ENCODE measurements around the gene GLG1. TPM values are rescaled to one million over a fixed set of nuclear protein-coding genes. Genes with fewer than 3 reads are reported as not detected.

Gene GLG1
- total RNA-seq, 3 donors from 2014 or later (not counting 1 experiment from before 2014, with no cell fraction given): 184 to 225 (median 188) TPM

DNA sequence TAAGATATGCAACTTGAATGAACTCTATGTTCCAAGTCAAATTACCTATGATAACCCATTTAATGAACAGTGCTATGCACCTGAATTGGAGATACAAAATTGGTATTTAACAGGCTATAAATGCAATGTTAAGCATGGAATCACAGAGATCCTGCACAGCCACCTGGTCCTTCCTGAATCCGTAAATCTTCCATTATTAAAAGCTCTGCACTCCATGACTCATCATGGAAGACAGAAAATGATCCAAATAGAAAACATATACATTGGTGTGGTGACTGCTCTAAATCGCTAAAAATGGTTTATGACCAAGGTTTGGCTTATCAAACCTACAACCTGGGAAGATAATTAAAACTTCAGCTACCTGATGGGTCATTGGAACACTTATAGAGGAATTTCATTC lies 45.3 kb downstream of the GLG1 start:
- H3K4me1 Mint-ChIP-seq: peaks cover 76 to 77% of the 10 kb centered on the region in 2 donors
- H3K4me3 Mint-ChIP-seq: no peak overlapping the region
- DNase-seq (no peak), ATAC-seq (no peak)
- intact Hi-C loops (cut with micrococcal nuclease): loop anchor here (10.0 kb wide), 1 partner anchor 47 kb away; no protein-coding TSS in a partner anchor
- no peak overlapping the region for H3K4me3 ChIP-seq (ENCODE audit: low read length)
- H3K9me3 Mint-ChIP-seq: no peaks in the 10 kb centered on the region
- H3K27ac Mint-ChIP-seq: peak overlapping the region in 1 of 2 donors; percentile 14
- H3K27me3 ChIP-seq (ENCODE audit: control insufficient read depth, insufficient read depth, low read length): no peaks in the 10 kb centered on the region
- no peaks in the 10 kb centered on the region for H3K27me3 Mint-ChIP-seq (ENCODE audit: low read depth in 2 of 2)
- 100% methylated on average over 2 of the region's 2 CpGs for WGBS (ENCODE audit: insufficient coverage)
- H3K36me3 Mint-ChIP-seq: no peaks in the 10 kb centered on the region
- no peaks in the 10 kb centered on the region for H3K9me3 ChIP-seq (ENCODE audit: control insufficient read depth, insufficient read depth, low read length)
- H3K4me1 ChIP-seq (ENCODE audit: control insufficient read depth, insufficient read depth, low read length): peaks cover 21% of the 10 kb centered on the region
- no peaks in the 10 kb centered on the region for H3K36me3 ChIP-seq (ENCODE audit: control insufficient read depth, insufficient read depth, low read length)
- H3K27ac ChIP-seq (ENCODE audit: low read length): no peak overlapping the region
- TF ChIP-seq, protein P1, sequence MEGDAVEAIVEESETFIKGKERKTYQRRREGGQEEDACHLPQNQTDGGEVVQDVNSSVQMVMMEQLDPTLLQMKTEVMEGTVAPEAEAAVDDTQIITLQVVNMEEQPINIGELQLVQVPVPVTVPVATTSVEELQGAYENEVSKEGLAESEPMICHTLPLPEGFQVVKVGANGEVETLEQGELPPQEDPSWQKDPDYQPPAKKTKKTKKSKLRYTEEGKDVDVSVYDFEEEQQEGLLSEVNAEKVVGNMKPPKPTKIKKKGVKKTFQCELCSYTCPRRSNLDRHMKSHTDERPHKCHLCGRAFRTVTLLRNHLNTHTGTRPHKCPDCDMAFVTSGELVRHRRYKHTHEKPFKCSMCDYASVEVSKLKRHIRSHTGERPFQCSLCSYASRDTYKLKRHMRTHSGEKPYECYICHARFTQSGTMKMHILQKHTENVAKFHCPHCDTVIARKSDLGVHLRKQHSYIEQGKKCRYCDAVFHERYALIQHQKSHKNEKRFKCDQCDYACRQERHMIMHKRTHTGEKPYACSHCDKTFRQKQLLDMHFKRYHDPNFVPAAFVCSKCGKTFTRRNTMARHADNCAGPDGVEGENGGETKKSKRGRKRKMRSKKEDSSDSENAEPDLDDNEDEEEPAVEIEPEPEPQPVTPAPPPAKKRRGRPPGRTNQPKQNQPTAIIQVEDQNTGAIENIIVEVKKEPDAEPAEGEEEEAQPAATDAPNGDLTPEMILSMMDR (IDR thresholded peaks at IDR 0.05): no peak

DNA sequence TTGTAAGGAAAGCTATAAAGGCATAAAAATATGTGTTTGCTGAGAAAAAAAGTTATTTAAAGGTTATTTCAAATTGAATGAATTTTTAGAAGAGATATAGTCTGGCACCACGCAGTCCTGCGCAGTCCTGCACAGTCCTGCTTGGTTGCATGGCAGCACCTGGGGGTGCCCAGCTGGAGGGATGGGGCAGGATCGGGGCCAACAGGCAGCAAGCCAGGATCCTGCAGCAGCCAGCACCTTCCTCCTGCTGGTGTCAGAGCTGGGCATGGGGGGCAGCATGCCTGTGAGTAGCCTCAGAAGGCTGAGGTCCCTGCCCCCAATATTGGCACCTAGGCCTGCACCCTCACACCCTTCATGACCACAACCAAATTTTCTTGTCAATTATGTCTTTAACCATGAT lies 46.0 kb downstream of the GLG1 start:
- Mint-ChIP-seq H3K9me3 (no peaks in the 10 kb centered on the region), H3K27me3 (ENCODE audit: low read depth in 2 of 2) (no peaks in the 10 kb centered on the region), H3K4me1 (peaks cover 70 to 73% of the 10 kb centered on the region in 2 donors), H3K36me3 (no peaks in the 10 kb centered on the region), H3K4me3 (no peak overlapping the region), H3K27ac (peak overlapping the region in 1 of 2 donors; percentile 38)
- ATAC-seq (peak in 1 of 3 donors; percentile 24), DNase-seq (no peak)
- no peak overlapping the region for H3K27ac ChIP-seq (ENCODE audit: low read length)
- 94% methylated on average over 3 of the region's 3 CpGs for WGBS (ENCODE audit: insufficient coverage)
- TF ChIP-seq, protein P1 (IDR thresholded peaks at IDR 0.05): no peak
- H3K4me3 ChIP-seq (ENCODE audit: low read length): no peak overlapping the region
- H3K4me1 ChIP-seq (ENCODE audit: control insufficient read depth, insufficient read depth, low read length): peaks cover 24% of the 10 kb centered on the region
- no peaks in the 10 kb centered on the region for H3K36me3 ChIP-seq (ENCODE audit: control insufficient read depth, insufficient read depth, low read length)
- no peaks in the 10 kb centered on the region for H3K9me3 ChIP-seq (ENCODE audit: control insufficient read depth, insufficient read depth, low read length)
- intact Hi-C loops (cut with micrococcal nuclease): loop anchor here (10.0 kb wide), 1 partner anchor 46 kb away; no protein-coding TSS in a partner anchor
- no peaks in the 10 kb centered on the region for H3K27me3 ChIP-seq (ENCODE audit: control insufficient read depth, insufficient read depth, low read length)

DNA sequence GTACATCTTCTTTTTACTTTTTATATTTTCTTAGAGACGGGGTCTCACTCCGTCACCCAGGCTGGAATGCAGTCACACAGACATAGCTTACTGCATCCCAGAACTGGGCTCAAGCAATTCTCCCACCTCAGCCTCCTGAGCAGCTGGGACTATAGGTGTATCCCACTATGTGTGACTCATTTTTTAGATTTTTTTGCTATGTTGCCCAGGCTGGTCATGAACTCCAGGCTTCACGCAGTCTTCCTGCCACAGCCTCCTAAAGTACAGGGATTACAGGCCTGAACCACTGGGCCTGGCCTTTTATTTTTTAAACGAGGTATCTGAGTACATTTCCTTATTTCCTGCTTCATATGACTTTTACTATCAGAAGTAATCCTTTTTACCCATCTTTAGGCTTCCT lies 48.0 kb downstream of the GLG1 start:
- H3K4me3 Mint-ChIP-seq: no peak overlapping the region
- intact Hi-C loops (cut with micrococcal nuclease): no loop called here
- peaks cover 50 to 56% of the 10 kb centered on the region in 2 donors for H3K4me1 Mint-ChIP-seq
- no peaks in the 10 kb centered on the region for H3K27me3 Mint-ChIP-seq (ENCODE audit: low read depth in 2 of 2)
- DNase-seq: no peak
- TF ChIP-seq, protein P1 (IDR thresholded peaks at IDR 0.05): no peak
- H3K9me3 Mint-ChIP-seq: no peaks in the 10 kb centered on the region
- H3K4me3 ChIP-seq (ENCODE audit: low read length): no peak overlapping the region
- H3K4me1 ChIP-seq (ENCODE audit: control insufficient read depth, insufficient read depth, low read length): peaks cover 18% of the 10 kb centered on the region
- peak overlapping the region; percentile 35 to 79 for H3K27ac Mint-ChIP-seq
- no peaks in the 10 kb centered on the region for H3K27me3 ChIP-seq (ENCODE audit: control insufficient read depth, insufficient read depth, low read length)
- no peaks in the 10 kb centered on the region for H3K9me3 ChIP-seq (ENCODE audit: control insufficient read depth, insufficient read depth, low read length)
- H3K27ac ChIP-seq (ENCODE audit: low read length): no peak overlapping the region
- ATAC-seq: no peak
- 83% methylated on average over 4 of the region's 4 CpGs for WGBS (ENCODE audit: insufficient coverage)
- H3K36me3 ChIP-seq (ENCODE audit: control insufficient read depth, insufficient read depth, low read length): no peaks in the 10 kb centered on the region
- H3K36me3 Mint-ChIP-seq: no peaks in the 10 kb centered on the region

DNA sequence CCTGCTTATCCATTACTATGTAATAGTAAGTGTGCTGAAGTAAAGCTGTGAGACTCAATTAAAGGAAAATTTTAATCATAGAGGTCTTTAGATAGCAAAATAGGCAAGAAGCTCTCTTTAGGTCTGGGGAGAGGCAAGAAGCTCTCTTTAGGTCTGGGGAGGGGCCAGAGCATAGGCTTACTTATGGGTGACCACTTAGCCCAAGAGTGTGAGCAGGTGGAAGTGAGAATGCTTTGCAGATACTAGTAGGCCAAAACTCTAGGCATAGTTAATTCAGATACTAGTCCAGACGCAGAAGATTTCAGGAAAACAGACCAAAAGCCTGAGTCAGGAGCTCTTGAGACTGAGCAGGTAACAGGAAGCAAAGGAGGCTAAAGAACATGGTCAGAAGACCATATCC lies 49.6 kb downstream of the GLG1 start:
- H3K4me3 ChIP-seq (ENCODE audit: low read length): no peak overlapping the region
- TF ChIP-seq, protein P1 (IDR thresholded peaks at IDR 0.05): no peak
- no peak for DNase-seq
- no peaks in the 10 kb centered on the region for H3K27me3 ChIP-seq (ENCODE audit: control insufficient read depth, insufficient read depth, low read length)
- Mint-ChIP-seq H3K36me3 (no peaks in the 10 kb centered on the region), H3K4me1 (peaks cover 34 to 46% of the 10 kb centered on the region in 2 donors), H3K9me3 (no peaks in the 10 kb centered on the region), H3K27ac (peak overlapping the region; percentile 77 to 79), H3K4me3 (peak overlapping the region; percentile 17), H3K27me3 (ENCODE audit: low read depth in 2 of 2) (no peaks in the 10 kb centered on the region)
- no peaks in the 10 kb centered on the region for H3K9me3 ChIP-seq (ENCODE audit: control insufficient read depth, insufficient read depth, low read length)
- intact Hi-C loops (cut with micrococcal nuclease): no loop called here
- H3K36me3 ChIP-seq (ENCODE audit: control insufficient read depth, insufficient read depth, low read length): no peaks in the 10 kb centered on the region
- 81% methylated on average over 1 of the region's 1 CpG for WGBS (ENCODE audit: insufficient coverage)
- peak in 1 of 3 donors; percentile 41 for ATAC-seq
- peak overlapping the region; percentile 11 for H3K27ac ChIP-seq (ENCODE audit: low read length)
- H3K4me1 ChIP-seq (ENCODE audit: control insufficient read depth, insufficient read depth, low read length): peaks cover 12% of the 10 kb centered on the region

Measured in natural killer cell (primary cell).